SK-N-SH (cell line): Measurements from ENCODE around the gene SF3B5. TPM values are rescaled to one million over a fixed set of nuclear protein-coding genes. Genes with fewer than 3 reads are reported as not detected.

ENCODE experiments used
- CTCF ChIA-PET: fragments of 300-600, 350-600 bp; formaldehyde crosslinking; extraction: SDS; loops from one replicate; lab custom pipeline; 2021; lab: Yijun Ruan, JAX
- POLR2A ChIA-PET: fragments of 350-600 bp; sonication (Branson Sonifier 250); formaldehyde crosslinking; extraction: SDS; loops from one replicate; lab custom pipeline; 2020; ENCODE audit warnings: antibody characterized with exemption, inconsistent platforms; lab: Yijun Ruan, JAX
- DNase-seq: peaks from one replicate; pipeline ENCODE4 v3.0.0; 2012
- H2AFZ ChIP-seq: fragments of 200-600 bp; sonication (generic); 2 replicates; pipeline ENCODE4 v1.8.1; 2016; ENCODE audit warnings: antibody characterized with exemption, mild to moderate bottlenecking, low read depth
- H3F3A ChIP-seq: fragments of 200-600 bp; sonication (generic); replicated peaks from 2 replicates; pipeline ENCODE3; 2016; ENCODE audit warnings: antibody characterized with exemption, mild to moderate bottlenecking; ENCODE audit not compliant: insufficient read depth
- H3K27ac ChIP-seq, 2 experiments: fragments of 200-500 bp in 1 of 2; fragments of 200-600 bp in 1 of 2; sonication (Bioruptor generic) in 1 of 2; sonication (generic), shearing (Covaris generic) in 1 of 2; 2 replicates each; pipeline versions ENCODE4 v1.5.1 to v1.6.1; 2014 to 2016; ENCODE audit warnings: low read depth in 2 of 2, inconsistent platforms in 1 of 2, low read length in 1 of 2, mild to moderate bottlenecking in 1 of 2, mixed read lengths in 1 of 2
- H3K27me3 ChIP-seq: fragments of 200-600 bp; sonication (generic), shearing (Covaris generic); 2 replicates; pipeline ENCODE4 v1.6.1; 2016; ENCODE audit warnings: mixed run types; ENCODE audit not compliant: insufficient read depth
- H3K36me3 ChIP-seq, 2 experiments: fragments of 200-500 bp in 1 of 2; fragments of 200-600 bp in 1 of 2; sonication (Bioruptor generic) in 1 of 2; sonication (generic) in 1 of 2; replicated peaks in 1 of 2; 2 replicates each; pipeline versions ENCODE3 to v1.5.1; 2014 to 2016; ENCODE audit warnings: low read length in 1 of 2, mild to moderate bottlenecking in 1 of 2; ENCODE audit not compliant: insufficient read depth in 2 of 2, control insufficient read depth in 1 of 2
- H3K4me1 ChIP-seq, 2 experiments: fragments of 200-500 bp in 1 of 2; fragments of 200-600 bp in 1 of 2; sonication (Bioruptor generic) in 1 of 2; sonication (generic), shearing (Covaris generic) in 1 of 2; 2 replicates each; pipeline versions ENCODE4 v1.5.1 to v1.6.1; 2014 to 2016; ENCODE audit warnings: low read depth in 1 of 2, low read length in 1 of 2, mixed run types in 1 of 2; ENCODE audit not compliant: insufficient read depth in 2 of 2, control insufficient read depth in 1 of 2
- H3K4me2 ChIP-seq: fragments of 200-600 bp; sonication (generic), shearing (Covaris generic); 2 replicates; pipeline ENCODE4 v1.6.1; 2017; ENCODE audit warnings: mixed run types
- H3K4me3 ChIP-seq, 2 experiments: fragments of 200-500 bp in 1 of 2; fragments of 200-600 bp in 1 of 2; sonication (Bioruptor generic) in 1 of 2; sonication (generic), shearing (Covaris generic) in 1 of 2; 2 replicates each; pipeline versions ENCODE4 v1.5.1 to v1.8.1; 2014 to 2016; ENCODE audit warnings: low read depth in 2 of 2, inconsistent platforms in 1 of 2, low read length in 1 of 2, mild to moderate bottlenecking in 1 of 2, mixed read lengths in 1 of 2, moderate library complexity in 1 of 2
- H3K79me2 ChIP-seq: fragments of 200-600 bp; sonication (generic); 2 replicates; pipeline ENCODE4 v1.8.1; 2017; ENCODE audit warnings: mild to moderate bottlenecking; ENCODE audit not compliant: insufficient read depth
- H3K9ac ChIP-seq: fragments of 200-600 bp; sonication (generic); 2 replicates; pipeline ENCODE4 v1.6.1; 2017; ENCODE audit warnings: mixed run types
- H3K9me2 ChIP-seq: fragments of 200-600 bp; sonication (generic); 2 replicates; pipeline ENCODE4 v1.6.1; 2017; ENCODE audit warnings: mixed run types
- H3K9me3 ChIP-seq: fragments of 200-600 bp; sonication (generic); 2 replicates; pipeline ENCODE4 v1.6.1; 2017; ENCODE audit warnings: mixed run types, mild to moderate bottlenecking, moderate library complexity
- H4K20me1 ChIP-seq: fragments of 200-600 bp; sonication (generic); 2 replicates; pipeline ENCODE4 v1.6.1; 2017; ENCODE audit warnings: mild to moderate bottlenecking, mixed run types; ENCODE audit not compliant: insufficient read depth
- CHD2 ChIP-seq: fragments of 150-350 bp; IDR thresholded peaks from 2 replicates; pipeline ENCODE4 v1.6.1; 2018; ENCODE audit warnings: low read length; ENCODE audit not compliant: partially characterized antibody
- ELF1 ChIP-seq: IDR thresholded peaks from 2 replicates; pipeline ENCODE4 v1.4.0; 2012
- EP300 ChIP-seq, 2 experiments: IDR thresholded peaks; 2 replicates each; pipeline versions ENCODE4 v1.4.0 to v1.6.1; 2012; ENCODE audit warnings: borderline replicate concordance in 1 of 2, low read depth in 1 of 2, low read length in 1 of 2
- FOXJ3 ChIP-seq: sonication (generic); formaldehyde crosslinking; IDR thresholded peaks from 2 replicates; pipeline ENCODE4 v1.5.1; 2020; ENCODE audit warnings: mild to moderate bottlenecking, missing genetic modification reagents
- FOXM1 ChIP-seq: IDR thresholded peaks from 2 replicates; pipeline ENCODE4 v1.4.0; 2012; ENCODE audit warnings: low read depth, mild to moderate bottlenecking
- JUND ChIP-seq: IDR thresholded peaks from 2 replicates; pipeline ENCODE4 v1.4.0; 2012
- MAX ChIP-seq: IDR thresholded peaks from 2 replicates; pipeline ENCODE4 v1.4.0; 2012; ENCODE audit warnings: low read depth
- MEF2A ChIP-seq: IDR thresholded peaks from 2 replicates; pipeline ENCODE4 v1.4.0; 2012; ENCODE audit warnings: low read depth, borderline replicate concordance
- POLR2AphosphoS5 ChIP-seq: IDR thresholded peaks from 2 replicates; pipeline ENCODE4 v1.6.1; 2012; ENCODE audit warnings: low read depth, low read length
- RCOR1 ChIP-seq: fragments of 150-350 bp; IDR thresholded peaks from 2 replicates; pipeline ENCODE4 v1.6.1; 2017; ENCODE audit warnings: antibody characterized with exemption, low read length
- RFX5 ChIP-seq: IDR thresholded peaks from 2 replicates; pipeline ENCODE4 v1.6.1; 2012; ENCODE audit warnings: mild to moderate bottlenecking, improper control_type of control experiment, low read length
- SMC3 ChIP-seq: IDR thresholded peaks from 2 replicates; pipeline ENCODE4 v1.6.1; 2012; ENCODE audit warnings: low read depth, low read length, improper control_type of control experiment
- TCF12 ChIP-seq: IDR thresholded peaks from 2 replicates; pipeline ENCODE4 v1.4.0; 2012
- YY1 ChIP-seq: IDR thresholded peaks from 2 replicates; pipeline ENCODE4 v1.4.0; 2012; ENCODE audit warnings: low read depth, mild to moderate bottlenecking
- WGBS: methylation state at CpG from one replicate; pipeline ENCODE4 v1.1.6; 2017; ENCODE audit warnings: low lambda C conversion rate; 5-methylcytosine and 5-hydroxymethylcytosine counted together
- polyA plus RNA-seq, 3 experiments: library from polyadenylated mRNA; depleted of rRNA; stranded (reverse); fragments of >200 nt; gene quantifications; 2 replicates each; pipeline ENCODE4 v1.2.3, GENCODE V29; 2012
- TF ChIP-seq, protein P1 (sequence below): IDR thresholded peaks from 2 replicates; pipeline ENCODE4 v1.4.0; 2012; ENCODE audit warnings: low read depth, borderline replicate concordance
- TF ChIP-seq, protein P2 (sequence below): IDR thresholded peaks from 2 replicates; pipeline ENCODE4 v1.6.1; 2012; ENCODE audit warnings: mild to moderate bottlenecking, low read depth, low read length, moderate library complexity
- TF ChIP-seq, protein P3 (sequence below): IDR thresholded peaks from 2 replicates; pipeline ENCODE4 v1.4.0; 2012; ENCODE audit warnings: low read depth, borderline replicate concordance

The SF3B5 gene
- polyA plus RNA-seq, 1 of the 3 experiments (the other 2 are of a cell fraction): 316 TPM

DNA sequence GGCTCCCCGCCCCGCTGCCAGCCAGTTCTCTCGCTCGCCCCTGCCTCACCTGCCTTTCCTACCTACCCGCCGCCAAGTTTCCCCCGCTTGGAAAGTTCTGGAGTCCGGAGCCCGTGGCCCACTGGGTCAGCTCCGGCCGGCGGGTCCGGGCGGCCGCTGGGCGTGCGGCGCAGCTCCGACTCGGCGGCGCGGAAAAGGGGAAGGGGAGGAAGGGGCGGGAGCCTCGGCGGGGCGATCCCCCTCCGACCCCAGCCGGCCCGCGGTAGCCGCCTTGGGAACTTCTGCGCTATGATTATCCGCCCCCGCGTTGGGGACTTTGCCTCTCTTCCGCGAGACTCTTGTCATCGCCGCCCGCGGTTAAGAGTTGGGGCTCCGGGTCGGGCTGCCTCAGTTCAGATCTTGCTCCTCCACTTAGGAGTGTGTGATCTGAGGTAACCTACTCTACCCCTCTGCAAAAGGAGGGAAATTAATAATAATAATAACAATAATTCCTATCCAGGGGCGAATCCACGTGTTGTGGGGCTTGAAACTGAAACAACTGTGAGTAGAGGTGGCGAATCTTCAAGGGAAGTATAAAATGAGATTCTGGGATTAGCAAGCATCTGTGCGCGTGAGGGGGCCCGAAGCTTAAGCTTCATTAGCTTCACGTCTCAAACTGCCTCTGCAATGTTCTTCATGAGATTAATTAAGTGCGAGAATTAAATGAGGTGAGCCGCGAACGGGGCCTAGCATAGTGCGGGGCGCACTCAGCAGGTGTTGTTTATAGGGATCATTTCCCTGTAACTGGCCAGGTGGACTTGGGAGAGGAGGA, 30.8 kb downstream of the SF3B5 start:
- Histone ChIP-seq H2AFZ (peak overlapping the region; percentile 70), H3K27me3 (peaks cover 35% of the 10 kb centered on the region), H3F3A (no peaks in the 10 kb centered on the region), H3K9me3 (no peaks in the 10 kb centered on the region), H3K36me3 (no peaks in the 10 kb centered on the region), H4K20me1 (no peaks in the 10 kb centered on the region), H3K4me2 (peak overlapping the region; percentile 87), H3K4me1 (peaks cover 0 to 16% of the 10 kb centered on the region in 2 experiments; a peak in 2 of 4 replicates), H3K27ac (no peak overlapping the region), H3K9me2 (no peaks in the 10 kb centered on the region), H3K79me2 (no peaks in the 10 kb centered on the region), H3K9ac (no peak overlapping the region), H3K4me3 (peak overlapping the region; percentile 52 to 69)
- 13% methylated on average over 29 of the region's 57 CpGs for WGBS
- no peak for DNase-seq
- ChIA-PET POLR2A (no interaction called here), CTCF (interaction anchor here (0.7 to 1.6 kb wide), 8 partner anchors 9 to 155 kb away, joined by 3 to 4 read pairs (median 3); no protein-coding TSS in a partner anchor)
- TF ChIP-seq, protein P1, sequence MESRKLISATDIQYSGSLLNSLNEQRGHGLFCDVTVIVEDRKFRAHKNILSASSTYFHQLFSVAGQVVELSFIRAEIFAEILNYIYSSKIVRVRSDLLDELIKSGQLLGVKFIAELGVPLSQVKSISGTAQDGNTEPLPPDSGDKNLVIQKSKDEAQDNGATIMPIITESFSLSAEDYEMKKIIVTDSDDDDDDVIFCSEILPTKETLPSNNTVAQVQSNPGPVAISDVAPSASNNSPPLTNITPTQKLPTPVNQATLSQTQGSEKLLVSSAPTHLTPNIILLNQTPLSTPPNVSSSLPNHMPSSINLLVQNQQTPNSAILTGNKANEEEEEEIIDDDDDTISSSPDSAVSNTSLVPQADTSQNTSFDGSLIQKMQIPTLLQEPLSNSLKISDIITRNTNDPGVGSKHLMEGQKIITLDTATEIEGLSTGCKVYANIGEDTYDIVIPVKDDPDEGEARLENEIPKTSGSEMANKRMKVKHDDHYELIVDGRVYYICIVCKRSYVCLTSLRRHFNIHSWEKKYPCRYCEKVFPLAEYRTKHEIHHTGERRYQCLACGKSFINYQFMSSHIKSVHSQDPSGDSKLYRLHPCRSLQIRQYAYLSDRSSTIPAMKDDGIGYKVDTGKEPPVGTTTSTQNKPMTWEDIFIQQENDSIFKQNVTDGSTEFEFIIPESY: no peak
- no peak for TF ChIP-seq EP300 (IDR thresholded peaks at IDR 0.05; ENCODE audit: borderline replicate concordance in 1 of 2, low read depth in 1 of 2, low read length in 1 of 2)
- TF ChIP-seq SMC3: no peak
- TF ChIP-seq JUND: no peak
- TF ChIP-seq ELF1: no peak
- TF ChIP-seq FOXJ3: no peak
- TF ChIP-seq MAX: no peak
- TF ChIP-seq CHD2: no peak
- TF ChIP-seq TCF12: no peak
- TF ChIP-seq, protein P2, sequence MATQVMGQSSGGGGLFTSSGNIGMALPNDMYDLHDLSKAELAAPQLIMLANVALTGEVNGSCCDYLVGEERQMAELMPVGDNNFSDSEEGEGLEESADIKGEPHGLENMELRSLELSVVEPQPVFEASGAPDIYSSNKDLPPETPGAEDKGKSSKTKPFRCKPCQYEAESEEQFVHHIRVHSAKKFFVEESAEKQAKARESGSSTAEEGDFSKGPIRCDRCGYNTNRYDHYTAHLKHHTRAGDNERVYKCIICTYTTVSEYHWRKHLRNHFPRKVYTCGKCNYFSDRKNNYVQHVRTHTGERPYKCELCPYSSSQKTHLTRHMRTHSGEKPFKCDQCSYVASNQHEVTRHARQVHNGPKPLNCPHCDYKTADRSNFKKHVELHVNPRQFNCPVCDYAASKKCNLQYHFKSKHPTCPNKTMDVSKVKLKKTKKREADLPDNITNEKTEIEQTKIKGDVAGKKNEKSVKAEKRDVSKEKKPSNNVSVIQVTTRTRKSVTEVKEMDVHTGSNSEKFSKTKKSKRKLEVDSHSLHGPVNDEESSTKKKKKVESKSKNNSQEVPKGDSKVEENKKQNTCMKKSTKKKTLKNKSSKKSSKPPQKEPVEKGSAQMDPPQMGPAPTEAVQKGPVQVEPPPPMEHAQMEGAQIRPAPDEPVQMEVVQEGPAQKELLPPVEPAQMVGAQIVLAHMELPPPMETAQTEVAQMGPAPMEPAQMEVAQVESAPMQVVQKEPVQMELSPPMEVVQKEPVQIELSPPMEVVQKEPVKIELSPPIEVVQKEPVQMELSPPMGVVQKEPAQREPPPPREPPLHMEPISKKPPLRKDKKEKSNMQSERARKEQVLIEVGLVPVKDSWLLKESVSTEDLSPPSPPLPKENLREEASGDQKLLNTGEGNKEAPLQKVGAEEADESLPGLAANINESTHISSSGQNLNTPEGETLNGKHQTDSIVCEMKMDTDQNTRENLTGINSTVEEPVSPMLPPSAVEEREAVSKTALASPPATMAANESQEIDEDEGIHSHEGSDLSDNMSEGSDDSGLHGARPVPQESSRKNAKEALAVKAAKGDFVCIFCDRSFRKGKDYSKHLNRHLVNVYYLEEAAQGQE: no peak
- no peak for TF ChIP-seq FOXM1
- TF ChIP-seq, protein P3, sequence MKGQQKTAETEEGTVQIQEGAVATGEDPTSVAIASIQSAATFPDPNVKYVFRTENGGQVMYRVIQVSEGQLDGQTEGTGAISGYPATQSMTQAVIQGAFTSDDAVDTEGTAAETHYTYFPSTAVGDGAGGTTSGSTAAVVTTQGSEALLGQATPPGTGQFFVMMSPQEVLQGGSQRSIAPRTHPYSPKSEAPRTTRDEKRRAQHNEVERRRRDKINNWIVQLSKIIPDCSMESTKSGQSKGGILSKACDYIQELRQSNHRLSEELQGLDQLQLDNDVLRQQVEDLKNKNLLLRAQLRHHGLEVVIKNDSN: no peak
- no peak for TF ChIP-seq YY1
- TF ChIP-seq RFX5: no peak
- no peak for TF ChIP-seq POLR2AphosphoS5
- no peak for TF ChIP-seq MEF2A
- TF ChIP-seq RCOR1: no peak
